GM15510 (cell line): ENCODE data around the gene TRAF3IP1.

Source experiments
- POLR2A ChIP-seq: IDR thresholded peaks from 3 replicates; pipeline ENCODE4 v1.6.1; 2011; ENCODE audit warnings: borderline replicate concordance; ENCODE audit not compliant: insufficient read length; ENCODE audit errors: extremely low read depth

The TRAF3IP1 gene

GRCh38 chr2:238439917-238440316, 119.6 kb downstream of the TRAF3IP1 start:
- TF ChIP-seq POLR2A: no peak

- TF ChIP-seq POLR2A: no peak
These were observed 120.0 kb downstream of the TRAF3IP1 start for GRCh38 chr2:238440331-238440730.

- no peak for TF ChIP-seq POLR2A
These were observed 120.4 kb downstream of the TRAF3IP1 start for GRCh38 chr2:238440767-238441166.

GRCh38 chr2:238441262-238442114, 121.2 kb downstream of the TRAF3IP1 start:
- no peak for TF ChIP-seq POLR2A

GRCh38 chr2:238444242-238444641, 123.9 kb downstream of the TRAF3IP1 start:
- TF ChIP-seq POLR2A: no peak

- TF ChIP-seq POLR2A: no peak
These were observed 125.3 kb downstream of the TRAF3IP1 start for GRCh38 chr2:238445409-238446190.

- no peak for TF ChIP-seq POLR2A
These were observed 126.1 kb downstream of the TRAF3IP1 start for GRCh38 chr2:238446371-238446770.

GRCh38 chr2:238448031-238448955, 128.0 kb downstream of the TRAF3IP1 start:
- TF ChIP-seq POLR2A: no peak

- no peak for TF ChIP-seq POLR2A
These were observed 128.9 kb downstream of the TRAF3IP1 start for GRCh38 chr2:238449241-238449640.

- no peak for TF ChIP-seq POLR2A
These were observed 129.6 kb downstream of the TRAF3IP1 start for GRCh38 chr2:238449909-238450417.

- TF ChIP-seq POLR2A: no peak
These were observed 130.1 kb downstream of the TRAF3IP1 start for GRCh38 chr2:238450440-238450861.
